DOHH2 (cell line): ENCODE measurements around the gene IGF2BP2.

ENCODE experiments used
- EZH2phosphoT487 ChIP-seq: fragments of 200-600 bp; sonication (generic); IDR thresholded peaks from 2 replicates; pipeline ENCODE4 v1.6.1; 2017; ENCODE audit warnings: borderline replicate concordance, mild to moderate bottlenecking, antibody characterized with exemption, low read length, moderate library complexity, mixed read lengths
- TF ChIP-seq, protein P1 (sequence below): fragments of 200-600 bp; sonication (generic); IDR thresholded peaks from one replicate; pipeline ENCODE4 v1.5.1; 2014; ENCODE audit warnings: antibody characterized with exemption, mild to moderate bottlenecking, low read depth, low read length; ENCODE audit not compliant: poor library complexity, severe bottlenecking

DNA sequence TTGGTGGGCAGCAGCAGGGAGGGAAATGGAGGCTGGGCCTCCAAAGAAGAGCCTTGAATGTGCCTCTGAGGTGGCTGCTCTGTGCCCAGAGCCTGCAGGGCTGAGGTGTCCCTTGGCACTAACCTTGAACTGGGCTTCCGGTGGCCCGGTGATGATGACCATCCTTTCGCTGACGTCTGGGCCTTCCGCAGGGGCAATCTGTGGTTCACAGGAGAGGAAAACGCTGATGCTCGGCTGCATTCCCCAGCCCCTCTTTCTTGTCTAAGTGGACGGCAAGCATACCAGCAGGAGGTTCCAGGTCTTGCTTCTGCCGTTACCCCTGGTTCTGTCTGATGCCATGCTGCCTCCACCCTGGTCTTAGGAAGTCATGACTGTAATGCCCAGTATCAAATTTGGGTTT, 172.9 kb downstream of the IGF2BP2 start:
- TF ChIP-seq, protein P1, sequence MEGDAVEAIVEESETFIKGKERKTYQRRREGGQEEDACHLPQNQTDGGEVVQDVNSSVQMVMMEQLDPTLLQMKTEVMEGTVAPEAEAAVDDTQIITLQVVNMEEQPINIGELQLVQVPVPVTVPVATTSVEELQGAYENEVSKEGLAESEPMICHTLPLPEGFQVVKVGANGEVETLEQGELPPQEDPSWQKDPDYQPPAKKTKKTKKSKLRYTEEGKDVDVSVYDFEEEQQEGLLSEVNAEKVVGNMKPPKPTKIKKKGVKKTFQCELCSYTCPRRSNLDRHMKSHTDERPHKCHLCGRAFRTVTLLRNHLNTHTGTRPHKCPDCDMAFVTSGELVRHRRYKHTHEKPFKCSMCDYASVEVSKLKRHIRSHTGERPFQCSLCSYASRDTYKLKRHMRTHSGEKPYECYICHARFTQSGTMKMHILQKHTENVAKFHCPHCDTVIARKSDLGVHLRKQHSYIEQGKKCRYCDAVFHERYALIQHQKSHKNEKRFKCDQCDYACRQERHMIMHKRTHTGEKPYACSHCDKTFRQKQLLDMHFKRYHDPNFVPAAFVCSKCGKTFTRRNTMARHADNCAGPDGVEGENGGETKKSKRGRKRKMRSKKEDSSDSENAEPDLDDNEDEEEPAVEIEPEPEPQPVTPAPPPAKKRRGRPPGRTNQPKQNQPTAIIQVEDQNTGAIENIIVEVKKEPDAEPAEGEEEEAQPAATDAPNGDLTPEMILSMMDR, result no peak
- no peak for TF ChIP-seq EZH2phosphoT487
